HG03571 (cell line): Measurements from ENCODE around the gene SNRNP48.

ENCODE experiments used
- ATAC-seq: cut with Tn5 transposase; IDR thresholded peaks from one replicate; pipeline ENCODE4 v1.9.1; 2021; ENCODE audit not compliant: unreplicated experiment

Gene SNRNP48

GRCh38 chr6:7640016-7640415 lies 50.0 kb downstream of the SNRNP48 start:
- ATAC-seq: no peak

- ATAC-seq: no peak
Measured at GRCh38 chr6:7640607-7641577, 50.9 kb downstream of the SNRNP48 start.

GRCh38 chr6:7642791-7643190 lies 52.8 kb downstream of the SNRNP48 start:
- no peak for ATAC-seq

- no peak for ATAC-seq
Measured at GRCh38 chr6:7644417-7644816, 54.4 kb downstream of the SNRNP48 start.

GRCh38 chr6:7646394-7646793 lies 56.4 kb downstream of the SNRNP48 start:
- no peak for ATAC-seq

- ATAC-seq: no peak
Measured at GRCh38 chr6:7647504-7647903, 57.5 kb downstream of the SNRNP48 start.

GRCh38 chr6:7649037-7649810 lies 59.2 kb downstream of the SNRNP48 start:
- no peak for ATAC-seq

GRCh38 chr6:7650878-7651277 lies 60.9 kb downstream of the SNRNP48 start:
- no peak for ATAC-seq

- no peak for ATAC-seq
Measured at GRCh38 chr6:7652957-7653356, 63.0 kb downstream of the SNRNP48 start.

GRCh38 chr6:7656355-7656754 lies 66.4 kb downstream of the SNRNP48 start:
- no peak for ATAC-seq

GRCh38 chr6:7658543-7658942 lies 68.5 kb downstream of the SNRNP48 start:
- no peak for ATAC-seq

GRCh38 chr6:7661364-7661763 lies 71.4 kb downstream of the SNRNP48 start:
- no peak for ATAC-seq
